HepG2 (cell line): Measurements from ENCODE around the gene DIPK1B. TPM values are rescaled to one million over a fixed set of nuclear protein-coding genes. Genes with fewer than 3 reads are reported as not detected.

Experiments used
- CBX1 ChIP-seq: IDR thresholded peaks from one replicate; pipeline ENCODE4 v1.6.1; 2016; ENCODE audit warnings: antibody characterized with exemption, low read depth
- CREM ChIP-seq, 2 experiments: sonication (generic) in 1 of 2; formaldehyde crosslinking in 1 of 2; IDR thresholded peaks; 2 replicates each; pipeline versions ENCODE4 v1.4.0 to v1.6.1; 2016 to 2020; ENCODE audit warnings: antibody characterized with exemption in 1 of 2, mild to moderate bottlenecking in 1 of 2, missing genetic modification reagents in 1 of 2
- FOXK1 ChIP-seq: sonication (generic); formaldehyde crosslinking; IDR thresholded peaks from 2 replicates; pipeline ENCODE4 v1.4.0; 2020; ENCODE audit warnings: low read depth, missing genetic modification reagents, borderline replicate concordance
- FOXP4 ChIP-seq: sonication (generic); formaldehyde crosslinking; IDR thresholded peaks from 2 replicates; pipeline ENCODE4 v1.4.0; 2020; ENCODE audit warnings: missing genetic modification reagents
- HOXA5 ChIP-seq: sonication (generic); formaldehyde crosslinking; IDR thresholded peaks from 2 replicates; pipeline ENCODE4 v1.4.0; 2020; ENCODE audit warnings: missing genetic modification reagents
- LRRFIP1 ChIP-seq: sonication (generic); formaldehyde crosslinking; conservative IDR thresholded peaks from 2 replicates; pipeline ENCODE4 v1.4.0; 2020; ENCODE audit warnings: missing genetic modification reagents
- MAFF ChIP-seq: IDR thresholded peaks from 2 replicates; pipeline ENCODE4 v1.6.1; 2011; ENCODE audit warnings: low read depth, low read length, improper control_type of control experiment
- NCOR1 ChIP-seq: fragments of 200-600 bp; sonication (generic); IDR thresholded peaks from 2 replicates; pipeline ENCODE4 v1.7.0; 2017; ENCODE audit warnings: antibody characterized with exemption, low read length, borderline replicate concordance
- NKX3-1 ChIP-seq: sonication (generic); formaldehyde crosslinking; IDR thresholded peaks from 2 replicates; pipeline ENCODE4 v1.5.0; 2020; ENCODE audit warnings: missing genetic modification reagents
- PRPF4 ChIP-seq: fragments of 200-400 bp; formaldehyde crosslinking; IDR thresholded peaks from 2 replicates; pipeline ENCODE4 v1.6.1; 2016; ENCODE audit warnings: low read length, low read depth; ENCODE audit not compliant: poor library complexity, severe bottlenecking
- SUZ12 ChIP-seq: fragments of 150-350 bp; IDR thresholded peaks from 2 replicates; pipeline ENCODE4 v1.6.1; 2014; ENCODE audit warnings: low read depth, low read length
- TCF7L2 ChIP-seq: IDR thresholded peaks from 2 replicates; pipeline ENCODE4 v1.6.1; 2011; ENCODE audit warnings: mild to moderate bottlenecking, low read depth, low read length, moderate library complexity
- TEF ChIP-seq: sonication (generic); formaldehyde crosslinking; IDR thresholded peaks from 2 replicates; pipeline ENCODE4 v1.5.0; 2020; ENCODE audit warnings: missing genetic modification reagents
- TGIF2 ChIP-seq: IDR thresholded peaks from 2 replicates; pipeline ENCODE4 v1.6.1; 2016; ENCODE audit warnings: control low read depth, missing compliant biosample characterization
- ZHX1 ChIP-seq: sonication (generic); formaldehyde crosslinking; IDR thresholded peaks from 2 replicates; pipeline ENCODE4 v1.8.1; 2022; ENCODE audit warnings: low read depth, mild to moderate bottlenecking, missing genetic modification reagents
- ZNF205 ChIP-seq: IDR thresholded peaks from 2 replicates; pipeline ENCODE4 v1.6.1; 2018; ENCODE audit warnings: missing biosample characterization, missing genetic modification reagents
- polyA plus RNA-seq, 8 experiments: library from polyadenylated mRNA; depleted of rRNA in 3 of 8; stranded (reverse) in 7 of 8; unstranded in 1 of 8; fragments of >200 nt; fragmentation: Illumina TruSeq in 4 of 8; extraction: Trizol in 4 of 8; gene quantifications; 2 replicates each; pipeline versions ENCODE4 v1.2.1 to v1.2.3, GENCODE V29; 2011 to 2016; ENCODE audit warnings: low read depth in 4 of 8, missing spikeins in 1 of 8, mixed read lengths in 1 of 8; ENCODE audit not compliant: insufficient read depth in 1 of 8
- total RNA-seq, 5 experiments: library from RNA; depleted of rRNA; stranded (reverse); fragments of >200 nt; fragmentation: Illumina TruSeq; extraction: Trizol; gene quantifications; 2 replicates each; pipeline ENCODE4 v1.2.3, GENCODE V29; 2016; ENCODE audit warnings: low read depth in 1 of 5
- TF ChIP-seq, protein P1 (sequence below): sonication (generic); formaldehyde crosslinking; IDR thresholded peaks from 2 replicates; pipeline ENCODE4 v1.4.0; 2020; ENCODE audit warnings: missing genetic modification reagents, borderline replicate concordance

Gene DIPK1B
- total and polyA plus RNA-seq, 2 of the 13 experiments (the other 11 are each of a cell fraction or from before 2014, with no cell fraction given): 0.18 to 3.9 TPM

DNA sequence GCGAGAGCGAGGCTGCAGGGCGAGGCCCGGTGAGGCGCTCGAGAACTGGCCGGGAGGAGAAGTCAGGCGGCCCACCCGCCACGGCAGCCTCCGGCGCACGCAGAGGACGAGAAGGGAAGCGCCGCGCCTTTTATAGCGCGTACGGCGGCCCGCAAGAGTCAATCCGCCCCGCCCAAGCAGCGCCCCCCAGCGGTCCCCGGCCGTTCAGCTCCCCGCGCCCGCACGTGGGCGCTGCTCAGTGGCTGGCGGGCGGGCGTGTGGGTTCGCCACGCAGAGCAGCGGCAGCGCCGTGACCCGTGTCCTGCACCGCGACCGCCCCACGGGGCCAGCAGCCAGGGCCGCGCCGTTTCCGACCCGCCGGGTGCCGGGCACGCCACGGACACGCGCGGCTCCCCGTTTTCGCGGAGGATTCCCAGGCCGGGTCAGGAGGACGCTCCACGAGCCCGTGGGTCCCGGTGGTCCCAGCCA lies 15.7 kb downstream of the DIPK1B start (continued):
- TF ChIP-seq TEF (peak; percentile 23; the same call in 1 of the 2 replicates), NKX3-1 (CRISPR knock-in tag) (peak; percentile 74; the same call in 1 of the 2 replicates), HOXA5 (CRISPR knock-in tag) (peak; percentile 95), TCF7L2 (no peak), TGIF2 (CRISPR knock-in tag) (0 out of 2 replicates have a peak, but pooled peaks have one; percentile 12), ZNF205 (CRISPR knock-in tag) (no peak), PRPF4 (no peak), NCOR1 (no peak), CBX1 (peak; percentile 92), SUZ12 (no peak), LRRFIP1 (CRISPR knock-in tag) (no peak), FOXP4 (CRISPR knock-in tag) (0 out of 2 replicates have a peak, but pooled peaks have one; percentile 41), FOXK1 (CRISPR knock-in tag) (peak; percentile 74; the same call in 1 of the 2 replicates), CREM (IDR thresholded peaks at IDR 0.05) (peak; percentile 72), CREM (CRISPR knock-in tag; IDR thresholded peaks at IDR 0.05) (no peak), MAFF (no peak), ZHX1 (CRISPR knock-in tag) (peak; percentile 66; the same call in 1 of the 2 replicates)
- TF ChIP-seq, protein P1, sequence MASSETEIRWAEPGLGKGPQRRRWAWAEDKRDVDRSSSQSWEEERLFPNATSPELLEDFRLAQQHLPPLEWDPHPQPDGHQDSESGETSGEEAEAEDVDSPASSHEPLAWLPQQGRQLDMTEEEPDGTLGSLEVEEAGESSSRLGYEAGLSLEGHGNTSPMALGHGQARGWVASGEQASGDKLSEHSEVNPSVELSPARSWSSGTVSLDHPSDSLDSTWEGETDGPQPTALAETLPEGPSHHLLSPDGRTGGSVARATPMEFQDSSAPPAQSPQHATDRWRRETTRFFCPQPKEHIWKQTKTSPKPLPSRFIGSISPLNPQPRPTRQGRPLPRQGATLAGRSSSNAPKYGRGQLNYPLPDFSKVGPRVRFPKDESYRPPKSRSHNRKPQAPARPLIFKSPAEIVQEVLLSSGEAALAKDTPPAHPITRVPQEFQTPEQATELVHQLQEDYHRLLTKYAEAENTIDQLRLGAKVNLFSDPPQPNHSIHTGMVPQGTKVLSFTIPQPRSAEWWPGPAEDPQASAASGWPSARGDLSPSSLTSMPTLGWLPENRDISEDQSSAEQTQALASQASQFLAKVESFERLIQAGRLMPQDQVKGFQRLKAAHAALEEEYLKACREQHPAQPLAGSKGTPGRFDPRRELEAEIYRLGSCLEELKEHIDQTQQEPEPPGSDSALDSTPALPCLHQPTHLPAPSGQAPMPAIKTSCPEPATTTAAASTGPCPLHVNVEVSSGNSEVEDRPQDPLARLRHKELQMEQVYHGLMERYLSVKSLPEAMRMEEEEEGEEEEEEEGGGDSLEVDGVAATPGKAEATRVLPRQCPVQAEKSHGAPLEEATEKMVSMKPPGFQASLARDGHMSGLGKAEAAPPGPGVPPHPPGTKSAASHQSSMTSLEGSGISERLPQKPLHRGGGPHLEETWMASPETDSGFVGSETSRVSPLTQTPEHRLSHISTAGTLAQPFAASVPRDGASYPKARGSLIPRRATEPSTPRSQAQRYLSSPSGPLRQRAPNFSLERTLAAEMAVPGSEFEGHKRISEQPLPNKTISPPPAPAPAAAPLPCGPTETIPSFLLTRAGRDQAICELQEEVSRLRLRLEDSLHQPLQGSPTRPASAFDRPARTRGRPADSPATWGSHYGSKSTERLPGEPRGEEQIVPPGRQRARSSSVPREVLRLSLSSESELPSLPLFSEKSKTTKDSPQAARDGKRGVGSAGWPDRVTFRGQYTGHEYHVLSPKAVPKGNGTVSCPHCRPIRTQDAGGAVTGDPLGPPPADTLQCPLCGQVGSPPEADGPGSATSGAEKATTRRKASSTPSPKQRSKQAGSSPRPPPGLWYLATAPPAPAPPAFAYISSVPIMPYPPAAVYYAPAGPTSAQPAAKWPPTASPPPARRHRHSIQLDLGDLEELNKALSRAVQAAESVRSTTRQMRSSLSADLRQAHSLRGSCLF (CRISPR knock-in tag): no peak
